Tibial nerve (tissue), 4 donors: ENCODE results near the gene ARFGAP1. TPM values are rescaled to one million over a fixed set of nuclear protein-coding genes. Genes with fewer than 3 reads are reported as not detected.

Experiments
- DNase-seq, 2 donors: peaks; one replicate each; pipeline ENCODE4 v3.0.0-alpha.2; 2019; ENCODE audit warnings: low spot score in 2 of 2
- H3K27ac ChIP-seq, 4 donors: fragments of 200-600 bp; sonication (generic) in 3 of 4; one replicate each; pipeline ENCODE4 v1.5.1; 2017 to 2019; ENCODE audit warnings: mild to moderate bottlenecking in 1 of 4
- H3K27me3 ChIP-seq, 2 donors: fragments of 200-600 bp; sonication (generic) in 1 of 2; one replicate each; pipeline versions ENCODE4 v1.5.1 to v1.6.0; 2017 to 2019
- H3K36me3 ChIP-seq, 3 donors: fragments of 200-600 bp; sonication (generic); one replicate each; pipeline ENCODE4 v1.5.1; 2018 to 2019
- H3K4me1 ChIP-seq, 4 donors: fragments of 200-600 bp; sonication (generic) in 3 of 4; one replicate each; pipeline ENCODE4 v1.5.1; 2017 to 2019
- H3K4me3 ChIP-seq, 4 donors: fragments of 200-600 bp; sonication (generic) in 3 of 4; one replicate each; pipeline ENCODE4 v1.5.1; 2017 to 2019; ENCODE audit warnings: mild to moderate bottlenecking in 1 of 4, moderate library complexity in 1 of 4
- H3K9me3 ChIP-seq, 4 donors: fragments of 200-600 bp; sonication (generic) in 3 of 4; one replicate each; pipeline ENCODE4 v1.5.1; 2017 to 2019
- EP300 ChIP-seq, 2 donors: sonication (generic); formaldehyde crosslinking; IDR thresholded peaks; one replicate each; pipeline ENCODE4 v1.6.1; 2017; ENCODE audit warnings: antibody characterized with exemption in 2 of 2, mild to moderate bottlenecking in 1 of 2
- POLR2A ChIP-seq, 2 donors: fragments of 450-650 bp; IDR thresholded peaks; one replicate each; pipeline ENCODE4 v1.6.1; 2017; ENCODE audit warnings: antibody characterized with exemption in 2 of 2, mild to moderate bottlenecking in 2 of 2, moderate library complexity in 2 of 2
- WGBS, 2 donors: methylation state at CpG; one replicate each; pipeline ENCODE4 v1.1.5; 2018; 5-methylcytosine and 5-hydroxymethylcytosine counted together
- total RNA-seq, 4 donors: library from RNA; depleted of rRNA; stranded (reverse); fragments of >200 nt; gene quantifications; one replicate each; pipeline ENCODE4 v1.1.0, GENCODE V29; 2016
- TF ChIP-seq, protein P1 (sequence below), 5 experiments: fragments of 200-600 bp in 3 of 5; fragments of 450-650 bp in 2 of 5; sonication (generic) in 3 of 5; IDR thresholded peaks; one replicate each; pipeline ENCODE4 v1.5.1; 2016 to 2019; ENCODE audit warnings: antibody characterized with exemption in 5 of 5, mild to moderate bottlenecking in 3 of 5, moderate library complexity in 2 of 5

Gene ARFGAP1
- total RNA-seq, 4 donors from 2014 or later = 55.3 to 124 (median 68.6) TPM

DNA sequence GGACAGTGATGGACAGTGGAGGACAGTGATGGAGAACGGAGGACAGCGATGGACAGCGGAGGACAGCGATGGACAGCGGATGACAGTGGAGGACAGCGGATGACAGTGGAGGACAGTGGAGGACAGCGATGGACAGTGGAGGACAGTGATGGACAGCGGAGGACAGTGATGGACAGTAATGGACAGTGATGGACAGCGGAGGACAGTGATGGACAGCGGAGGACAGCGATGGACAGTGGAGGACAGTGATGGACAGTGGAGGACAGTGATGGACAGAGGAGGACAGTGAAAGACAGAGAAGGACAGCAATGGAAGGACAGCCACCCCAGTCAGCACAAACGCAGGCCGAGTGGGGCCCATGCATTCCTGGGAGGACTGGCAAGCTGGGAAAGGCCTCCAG lies 15.0 kb upstream of the ARFGAP1 start:
- Histone ChIP-seq H3K4me3 (no peak overlapping the region), H3K27ac (no peak overlapping the region), H3K27me3 (peaks cover 0 to 79% of the 10 kb centered on the region in 2 donors), H3K36me3 (no peaks in the 10 kb centered on the region), H3K9me3 (no peaks in the 10 kb centered on the region), H3K4me1 (peaks cover 0 to 42% (median 8%) of the 10 kb centered on the region in 4 donors)
- DNase-seq = no peak
- TF ChIP-seq, protein P1, sequence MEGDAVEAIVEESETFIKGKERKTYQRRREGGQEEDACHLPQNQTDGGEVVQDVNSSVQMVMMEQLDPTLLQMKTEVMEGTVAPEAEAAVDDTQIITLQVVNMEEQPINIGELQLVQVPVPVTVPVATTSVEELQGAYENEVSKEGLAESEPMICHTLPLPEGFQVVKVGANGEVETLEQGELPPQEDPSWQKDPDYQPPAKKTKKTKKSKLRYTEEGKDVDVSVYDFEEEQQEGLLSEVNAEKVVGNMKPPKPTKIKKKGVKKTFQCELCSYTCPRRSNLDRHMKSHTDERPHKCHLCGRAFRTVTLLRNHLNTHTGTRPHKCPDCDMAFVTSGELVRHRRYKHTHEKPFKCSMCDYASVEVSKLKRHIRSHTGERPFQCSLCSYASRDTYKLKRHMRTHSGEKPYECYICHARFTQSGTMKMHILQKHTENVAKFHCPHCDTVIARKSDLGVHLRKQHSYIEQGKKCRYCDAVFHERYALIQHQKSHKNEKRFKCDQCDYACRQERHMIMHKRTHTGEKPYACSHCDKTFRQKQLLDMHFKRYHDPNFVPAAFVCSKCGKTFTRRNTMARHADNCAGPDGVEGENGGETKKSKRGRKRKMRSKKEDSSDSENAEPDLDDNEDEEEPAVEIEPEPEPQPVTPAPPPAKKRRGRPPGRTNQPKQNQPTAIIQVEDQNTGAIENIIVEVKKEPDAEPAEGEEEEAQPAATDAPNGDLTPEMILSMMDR (IDR thresholded peaks at IDR 0.05) = no peak
- TF ChIP-seq EP300 (IDR thresholded peaks at IDR 0.05) (no peak), POLR2A (IDR thresholded peaks at IDR 0.05) (no peak)
- 83 to 86% methylated on average over 12 to 13 of the region's 13 CpGs for WGBS, 2 donors

DNA sequence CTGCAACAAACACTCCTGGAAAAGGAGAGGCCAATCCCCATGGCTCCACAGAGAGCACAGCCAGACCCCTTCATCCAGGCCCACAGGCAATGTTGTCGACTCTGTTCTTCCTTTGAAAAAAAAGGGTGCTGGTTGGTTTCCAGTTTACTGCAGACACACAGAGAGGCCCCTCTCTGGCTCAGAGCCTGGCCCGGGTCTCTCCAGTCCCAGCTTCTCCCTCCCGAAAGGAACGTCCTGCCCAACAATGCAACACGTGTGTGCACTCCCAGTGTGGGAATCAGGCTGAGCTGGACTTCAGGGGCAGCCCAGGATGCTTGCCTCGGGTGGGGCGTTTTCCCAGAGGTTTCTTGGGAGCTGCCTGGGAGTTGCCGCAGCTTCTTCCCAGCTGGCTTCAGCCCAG lies 13.8 kb upstream of the ARFGAP1 start:
- no peak for TF ChIP-seq POLR2A (IDR thresholded peaks at IDR 0.05)
- TF ChIP-seq, protein P1 (IDR thresholded peaks at IDR 0.05) = no peak
- TF ChIP-seq EP300 (IDR thresholded peaks at IDR 0.05) = no peak
- peak overlapping the region in 1 of 4 donors; percentile 8 for H3K27ac ChIP-seq
- 13 to 16% methylated on average over 8 of the region's 8 CpGs for WGBS, 2 donors

DNA sequence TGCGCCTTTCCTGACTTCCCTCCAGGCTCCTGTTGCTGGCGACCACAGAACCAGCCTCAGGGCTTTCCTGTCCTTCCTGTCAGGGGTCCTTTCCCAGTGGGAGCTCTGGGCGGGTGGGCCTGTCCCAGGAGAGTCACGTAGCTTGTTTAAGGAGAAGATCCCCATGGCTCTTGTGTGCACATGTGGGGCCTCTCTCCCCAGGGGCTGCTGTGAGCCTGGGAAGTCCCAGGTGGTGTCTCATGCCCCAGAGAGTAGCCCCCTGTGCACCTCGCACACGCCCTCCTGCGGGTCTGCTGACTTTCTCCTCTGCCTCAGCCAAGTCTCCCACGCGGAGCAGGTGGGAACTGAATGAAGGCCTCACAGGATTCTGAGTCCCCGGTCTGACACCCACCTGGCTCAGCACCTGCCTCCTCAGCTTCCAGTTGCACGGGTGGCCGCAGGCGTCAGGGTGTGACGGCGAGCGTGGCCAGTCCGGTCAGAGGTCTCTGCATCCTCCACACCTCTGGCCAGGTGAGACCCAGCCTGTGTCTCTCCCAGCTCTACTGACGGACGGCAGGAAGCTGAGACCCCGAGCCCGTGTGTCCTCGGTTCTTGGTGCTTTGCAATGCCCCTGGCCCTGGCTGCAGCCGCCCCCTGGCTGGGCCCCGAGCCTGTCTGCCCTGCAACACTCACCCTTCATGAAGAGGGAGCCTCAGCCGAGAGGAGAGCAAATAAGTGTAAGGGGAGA lies 12.7 kb upstream of the ARFGAP1 start:
- H3K27me3 ChIP-seq = peaks cover 0 to 70% of the 10 kb centered on the region in 2 donors
- no peak overlapping the region for H3K4me3 ChIP-seq
- H3K4me1 ChIP-seq = peaks cover 0 to 19% (median 0%) of the 10 kb centered on the region in 4 donors
- no peak for DNase-seq
- H3K9me3 ChIP-seq = no peaks in the 10 kb centered on the region
- 85 to 86% methylated on average over 21 to 25 of the region's 25 CpGs for WGBS, 2 donors
- H3K36me3 ChIP-seq = no peaks in the 10 kb centered on the region
- H3K27ac ChIP-seq = peak overlapping the region in 1 of 4 donors; percentile 13
- TF ChIP-seq EP300 (IDR thresholded peaks at IDR 0.05) (no peak), POLR2A (IDR thresholded peaks at IDR 0.05) (no peak)
- TF ChIP-seq, protein P1 (IDR thresholded peaks at IDR 0.05) = no peak

More for the DNA sequence above, 13.8 kb upstream of the ARFGAP1 start:
- no peaks in the 10 kb centered on the region for H3K36me3 ChIP-seq
- H3K27me3 ChIP-seq = peaks cover 0 to 73% of the 10 kb centered on the region in 2 donors
- H3K4me3 ChIP-seq = no peak overlapping the region
- DNase-seq = no peak
- H3K9me3 ChIP-seq = no peaks in the 10 kb centered on the region
- peaks cover 0 to 30% (median under 1%) of the 10 kb centered on the region in 4 donors for H3K4me1 ChIP-seq

DNA sequence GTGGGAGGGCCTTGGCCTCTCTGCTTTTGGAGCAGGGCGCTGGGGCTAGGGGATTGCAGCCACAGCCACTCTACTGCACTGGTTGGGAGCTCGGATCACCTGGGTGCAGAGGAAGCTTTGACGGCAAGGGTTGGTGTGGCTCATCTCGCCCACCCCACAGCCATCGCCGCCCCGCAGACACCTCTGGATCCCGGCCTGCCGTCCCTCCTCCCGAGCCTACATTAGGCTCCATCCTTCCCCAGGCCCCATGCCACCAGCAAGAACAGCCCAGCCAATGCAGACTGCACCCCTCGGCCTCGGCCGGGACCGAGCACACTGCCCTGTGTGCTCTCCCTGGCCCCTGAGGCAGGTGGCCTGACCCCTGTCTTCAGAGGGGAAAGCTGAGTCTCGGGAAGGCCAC lies 12.1 kb upstream of the ARFGAP1 start:
- Histone ChIP-seq H3K27me3 (peaks cover 0 to 70% of the 10 kb centered on the region in 2 donors), H3K4me1 (peaks cover 0 to 18% (median 0%) of the 10 kb centered on the region in 4 donors), H3K4me3 (no peak overlapping the region), H3K9me3 (no peaks in the 10 kb centered on the region), H3K36me3 (no peaks in the 10 kb centered on the region), H3K27ac (no peak overlapping the region)
- WGBS, 2 donors = 80 to 97% methylated on average over 11 to 14 of the region's 15 CpGs
- TF ChIP-seq EP300 (IDR thresholded peaks at IDR 0.05) (no peak), POLR2A (IDR thresholded peaks at IDR 0.05) (no peak)
- TF ChIP-seq, protein P1 (IDR thresholded peaks at IDR 0.05) = no peak
- DNase-seq = no peak

DNA sequence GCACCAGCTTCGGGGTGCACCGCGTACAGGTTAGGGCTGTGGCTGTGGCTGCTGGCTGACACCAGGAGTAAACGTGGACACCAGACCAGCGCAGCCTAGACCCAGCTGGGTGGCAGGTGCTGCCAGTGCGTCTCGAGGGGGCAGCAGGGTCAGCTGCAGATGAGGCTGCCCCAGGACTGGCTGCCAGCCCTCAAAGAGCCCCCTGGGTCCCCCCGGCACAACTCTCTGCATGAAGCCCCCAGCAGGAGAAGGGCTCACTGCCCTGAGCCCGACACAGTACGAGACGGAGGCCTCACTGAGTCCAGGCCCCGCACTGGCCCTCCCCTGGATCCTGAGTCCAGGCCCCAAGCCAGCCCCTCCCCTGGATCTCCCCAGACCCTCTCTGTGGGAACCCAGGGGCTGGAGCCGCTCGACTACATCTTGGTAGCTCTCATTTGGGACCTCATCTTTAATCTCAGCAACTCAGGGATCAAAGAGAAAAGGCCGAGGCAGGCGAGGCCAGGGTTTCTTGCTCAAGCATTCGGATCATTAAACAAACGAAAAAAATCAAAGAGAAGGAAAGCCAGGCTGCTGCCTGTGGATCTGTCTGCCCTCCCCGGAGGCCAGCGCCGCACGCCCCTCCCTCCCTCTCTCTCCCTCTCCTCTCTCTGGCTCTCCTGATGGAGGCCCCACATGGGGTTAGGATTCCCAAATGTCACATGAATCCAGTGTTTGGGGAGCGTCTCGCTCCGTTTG lies 11.4 kb upstream of the ARFGAP1 start:
- H3K27ac ChIP-seq = peak overlapping the region in 2 of 4 donors; percentile 0 to 28
- DNase-seq = no peak
- peaks cover 0 to 18% (median 0%) of the 10 kb centered on the region in 4 donors for H3K4me1 ChIP-seq
- no peaks in the 10 kb centered on the region for H3K9me3 ChIP-seq
- no peak for TF ChIP-seq POLR2A (IDR thresholded peaks at IDR 0.05)
- TF ChIP-seq EP300 (IDR thresholded peaks at IDR 0.05) = no peak
- TF ChIP-seq, protein P1 (IDR thresholded peaks at IDR 0.05) = no peak
- WGBS, 2 donors = 36 to 37% methylated on average over 23 to 25 of the region's 25 CpGs
- peaks cover 0 to 70% of the 10 kb centered on the region in 2 donors for H3K27me3 ChIP-seq
- H3K4me3 ChIP-seq = no peak overlapping the region
- no peaks in the 10 kb centered on the region for H3K36me3 ChIP-seq
